ENCODE results near the gene MYO5C.

MYO5C gene

GRCh38 chr15:52278135-52278534 is 17.5 kb downstream of the MYO5C start:
- Histone ChIP-seq H3K9ac (ENCODE audit: low read length) (no peak overlapping the region), H2AFZ (ENCODE audit: low read depth, low read length) (no peak overlapping the region), H3K27ac (ENCODE audit: low read length) (no peak overlapping the region), H3K79me2 (ENCODE audit: low read length) (no peaks in the 10 kb centered on the region), H3K4me1 (ENCODE audit: low read length) (no peaks in the 10 kb centered on the region), H4K20me1 (ENCODE audit: insufficient read depth, low read length) (no peaks in the 10 kb centered on the region), H3K36me3 (replicated peaks; ENCODE audit: low read depth, low read length) (no peaks in the 10 kb centered on the region), H3K4me3 (ENCODE audit: low read length) (no peak overlapping the region), H3K4me2 (ENCODE audit: low read length) (no peak overlapping the region), H3K9me3 (ENCODE audit: insufficient read depth, low read length) (no peaks in the 10 kb centered on the region), H3K27me3 (ENCODE audit: low read depth, low read length) (no peaks in the 10 kb centered on the region)
- TF ChIP-seq CTCF (IDR thresholded peaks at IDR 0.05; ENCODE audit: low read depth, low read length) (no peak), EZH2phosphoT487 (IDR thresholded peaks at IDR 0.05; ENCODE audit: low read depth) (no peak)

- Histone ChIP-seq H3K9ac (ENCODE audit: low read length) (no peak overlapping the region), H3K79me2 (ENCODE audit: low read length) (no peaks in the 10 kb centered on the region), H4K20me1 (ENCODE audit: insufficient read depth, low read length) (no peaks in the 10 kb centered on the region), H3K27ac (ENCODE audit: low read length) (no peak overlapping the region), H3K4me1 (ENCODE audit: low read length) (no peaks in the 10 kb centered on the region), H3K4me2 (ENCODE audit: low read length) (no peak overlapping the region), H3K4me3 (ENCODE audit: low read length) (no peak overlapping the region), H3K36me3 (replicated peaks; ENCODE audit: low read depth, low read length) (no peaks in the 10 kb centered on the region), H2AFZ (ENCODE audit: low read depth, low read length) (no peak overlapping the region), H3K9me3 (ENCODE audit: insufficient read depth, low read length) (no peaks in the 10 kb centered on the region), H3K27me3 (ENCODE audit: low read depth, low read length) (no peaks in the 10 kb centered on the region)
- TF ChIP-seq CTCF (IDR thresholded peaks at IDR 0.05; ENCODE audit: low read depth, low read length): no peak
- TF ChIP-seq EZH2phosphoT487 (IDR thresholded peaks at IDR 0.05; ENCODE audit: low read depth): no peak
Observed at GRCh38 chr15:52277575-52277974, 18.0 kb downstream of the MYO5C start.

- H3K27ac ChIP-seq (ENCODE audit: low read length): no peak overlapping the region
- no peak overlapping the region for H2AFZ ChIP-seq (ENCODE audit: low read depth, low read length)
- no peaks in the 10 kb centered on the region for H4K20me1 ChIP-seq (ENCODE audit: insufficient read depth, low read length)
- H3K27me3 ChIP-seq (ENCODE audit: low read depth, low read length): no peaks in the 10 kb centered on the region
- H3K36me3 ChIP-seq (replicated peaks; ENCODE audit: low read depth, low read length): no peaks in the 10 kb centered on the region
- no peak overlapping the region for H3K4me3 ChIP-seq (ENCODE audit: low read length)
- no peak overlapping the region for H3K9ac ChIP-seq (ENCODE audit: low read length)
- H3K4me2 ChIP-seq (ENCODE audit: low read length): no peak overlapping the region
- H3K9me3 ChIP-seq (ENCODE audit: insufficient read depth, low read length): no peaks in the 10 kb centered on the region
- H3K79me2 ChIP-seq (ENCODE audit: low read length): no peaks in the 10 kb centered on the region
- TF ChIP-seq EZH2phosphoT487 (IDR thresholded peaks at IDR 0.05; ENCODE audit: low read depth): no peak
- no peak for TF ChIP-seq CTCF (IDR thresholded peaks at IDR 0.05; ENCODE audit: low read depth, low read length)
- H3K4me1 ChIP-seq (ENCODE audit: low read length): no peaks in the 10 kb centered on the region
Observed at GRCh38 chr15:52276256-52276770, 19.3 kb downstream of the MYO5C start.

- Histone ChIP-seq H3K4me1 (ENCODE audit: low read length) (peaks cover 50% of the 10 kb centered on the region), H2AFZ (ENCODE audit: low read depth, low read length) (no peak overlapping the region), H3K27me3 (ENCODE audit: low read depth, low read length) (no peaks in the 10 kb centered on the region), H3K9me3 (ENCODE audit: insufficient read depth, low read length) (no peaks in the 10 kb centered on the region), H3K36me3 (replicated peaks; ENCODE audit: low read depth, low read length) (no peaks in the 10 kb centered on the region), H3K9ac (ENCODE audit: low read length) (no peak overlapping the region), H3K4me2 (ENCODE audit: low read length) (no peak overlapping the region), H4K20me1 (ENCODE audit: insufficient read depth, low read length) (no peaks in the 10 kb centered on the region), H3K79me2 (ENCODE audit: low read length) (no peaks in the 10 kb centered on the region), H3K4me3 (ENCODE audit: low read length) (no peak overlapping the region), H3K27ac (ENCODE audit: low read length) (no peak overlapping the region)
- TF ChIP-seq CTCF (IDR thresholded peaks at IDR 0.05; ENCODE audit: low read depth, low read length) (no peak), EZH2phosphoT487 (IDR thresholded peaks at IDR 0.05; ENCODE audit: low read depth) (no peak)
Observed at GRCh38 chr15:52263563-52264282, 31.9 kb downstream of the MYO5C start.

Measured in OCI-LY3 (cell line).